ENCODE data around the gene COG3. TPM values are rescaled to one million over a fixed set of nuclear protein-coding genes. Genes with fewer than 3 reads are reported as not detected.

Gene COG3
- total RNA-seq, 4 donors from 2014 or later: 48.7 to 84.3 (median 64.0) TPM

DNA sequence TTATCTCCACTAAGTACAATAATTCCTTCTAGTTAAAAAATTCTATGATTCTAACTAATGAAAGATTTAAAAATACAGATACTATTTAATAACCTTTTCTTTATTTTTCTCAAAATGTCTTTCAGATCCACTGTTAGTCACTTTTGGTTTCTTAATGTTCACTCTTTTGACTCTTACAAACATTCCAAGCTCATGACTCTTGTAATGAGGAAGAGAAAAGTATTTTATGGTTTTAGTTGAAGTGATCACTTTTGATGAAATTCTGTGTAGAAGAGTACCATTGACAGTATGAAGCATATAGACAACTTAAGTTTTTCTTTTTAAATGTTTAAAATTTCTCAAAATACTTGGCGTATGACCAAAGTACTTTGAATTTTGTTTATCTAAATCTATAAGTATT lies 27.8 kb downstream of the COG3 start:
- DNase-seq: no peak
- Histone ChIP-seq H3K4me3 (no peak overlapping the region), H3K27ac (no peak overlapping the region), H3K27me3 (no peaks in the 10 kb centered on the region), H3K9me3 (no peaks in the 10 kb centered on the region), H3K4me1 (no peaks in the 10 kb centered on the region), H3K36me3 (peaks cover 0 to 67% (median 0%) of the 10 kb centered on the region in 3 donors)
- TF ChIP-seq POLR2A (IDR thresholded peaks at IDR 0.05): no peak

DNA sequence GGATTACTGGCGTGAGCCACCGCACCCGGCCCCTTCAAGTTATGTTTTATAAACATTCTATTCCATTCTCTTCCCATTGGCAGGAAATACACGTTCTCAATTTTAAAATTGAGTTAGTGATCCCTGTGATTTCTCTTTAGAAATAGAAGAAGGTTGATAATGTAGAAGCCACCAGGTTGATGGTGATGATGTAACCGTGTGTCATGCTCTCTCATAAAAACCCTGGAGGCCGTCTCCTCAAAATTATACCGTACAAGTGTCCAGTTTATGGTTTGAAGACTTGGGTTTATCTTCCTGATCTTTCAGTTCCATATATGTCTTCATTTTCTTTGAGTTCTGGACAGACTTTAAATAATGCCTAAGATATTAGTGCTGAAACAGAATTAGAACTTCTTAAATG lies 32.2 kb downstream of the COG3 start:
- peaks cover 0 to 80% (median 0%) of the 10 kb centered on the region in 3 donors for H3K36me3 ChIP-seq
- no peaks in the 10 kb centered on the region for H3K4me1 ChIP-seq
- H3K4me3 ChIP-seq: no peak overlapping the region
- H3K27me3 ChIP-seq: no peaks in the 10 kb centered on the region
- no peak for TF ChIP-seq POLR2A (IDR thresholded peaks at IDR 0.05)
- TF ChIP-seq, protein P1, sequence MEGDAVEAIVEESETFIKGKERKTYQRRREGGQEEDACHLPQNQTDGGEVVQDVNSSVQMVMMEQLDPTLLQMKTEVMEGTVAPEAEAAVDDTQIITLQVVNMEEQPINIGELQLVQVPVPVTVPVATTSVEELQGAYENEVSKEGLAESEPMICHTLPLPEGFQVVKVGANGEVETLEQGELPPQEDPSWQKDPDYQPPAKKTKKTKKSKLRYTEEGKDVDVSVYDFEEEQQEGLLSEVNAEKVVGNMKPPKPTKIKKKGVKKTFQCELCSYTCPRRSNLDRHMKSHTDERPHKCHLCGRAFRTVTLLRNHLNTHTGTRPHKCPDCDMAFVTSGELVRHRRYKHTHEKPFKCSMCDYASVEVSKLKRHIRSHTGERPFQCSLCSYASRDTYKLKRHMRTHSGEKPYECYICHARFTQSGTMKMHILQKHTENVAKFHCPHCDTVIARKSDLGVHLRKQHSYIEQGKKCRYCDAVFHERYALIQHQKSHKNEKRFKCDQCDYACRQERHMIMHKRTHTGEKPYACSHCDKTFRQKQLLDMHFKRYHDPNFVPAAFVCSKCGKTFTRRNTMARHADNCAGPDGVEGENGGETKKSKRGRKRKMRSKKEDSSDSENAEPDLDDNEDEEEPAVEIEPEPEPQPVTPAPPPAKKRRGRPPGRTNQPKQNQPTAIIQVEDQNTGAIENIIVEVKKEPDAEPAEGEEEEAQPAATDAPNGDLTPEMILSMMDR (IDR thresholded peaks at IDR 0.05): no peak
- DNase-seq: no peak
- no peak overlapping the region for H3K27ac ChIP-seq
- H3K9me3 ChIP-seq: no peaks in the 10 kb centered on the region

DNA sequence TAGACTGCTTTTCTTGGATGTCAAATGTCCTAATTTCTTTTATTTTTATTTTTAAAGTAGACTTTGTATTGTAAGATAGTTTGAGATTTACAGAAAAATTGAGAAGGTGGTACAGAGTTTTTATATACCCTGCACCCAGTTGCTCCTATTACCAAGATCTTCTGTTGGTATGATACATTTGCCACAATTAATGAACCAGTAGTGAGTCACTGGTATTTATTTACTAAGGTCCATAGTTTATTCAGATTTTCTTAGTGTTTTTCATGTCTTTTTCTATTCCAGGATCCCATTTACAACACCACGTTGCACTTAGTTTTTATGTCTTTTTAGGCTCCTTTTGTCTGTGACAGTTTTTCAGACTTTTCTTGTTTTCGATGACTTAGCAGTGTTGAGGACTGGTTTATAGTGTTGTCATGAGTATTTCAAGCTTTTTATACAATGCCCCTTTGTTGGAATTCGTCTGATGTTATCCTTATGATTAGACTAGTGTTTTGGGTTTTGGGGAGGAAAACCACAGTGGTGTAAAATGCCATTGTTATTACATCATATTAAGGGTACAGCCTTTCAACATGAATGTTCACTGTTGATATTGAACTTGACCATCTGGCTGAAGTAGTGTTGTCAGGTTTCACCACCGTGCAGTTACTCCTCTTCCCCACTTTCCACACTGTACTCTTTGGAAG lies 35.9 kb downstream of the COG3 start:
- Histone ChIP-seq H3K36me3 (peaks cover 0 to 76% (median 3%) of the 10 kb centered on the region in 3 donors), H3K27ac (no peak overlapping the region), H3K9me3 (no peaks in the 10 kb centered on the region), H3K4me1 (no peaks in the 10 kb centered on the region), H3K27me3 (no peaks in the 10 kb centered on the region), H3K4me3 (no peak overlapping the region)
- TF ChIP-seq POLR2A (IDR thresholded peaks at IDR 0.05): no peak
- TF ChIP-seq, protein P1 (IDR thresholded peaks at IDR 0.05): no peak
- no peak for DNase-seq

DNA sequence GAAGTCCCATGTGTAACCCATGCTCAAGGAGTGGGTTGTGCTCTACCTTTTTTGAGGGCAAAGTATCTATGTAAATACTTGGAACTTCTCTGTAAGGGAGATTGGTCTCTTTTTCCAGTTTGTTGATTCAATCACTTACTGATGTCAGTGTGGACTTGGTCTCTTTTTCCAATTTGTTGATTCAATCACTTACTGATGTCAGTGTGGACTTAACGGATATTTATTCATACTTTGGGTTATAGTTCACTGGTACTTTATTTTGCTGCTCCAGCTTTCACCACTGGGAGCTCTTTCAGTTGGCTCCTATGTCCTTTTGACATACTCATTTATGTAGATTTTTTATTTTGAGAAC lies 36.4 kb downstream of the COG3 start:
- H3K9me3 ChIP-seq: no peaks in the 10 kb centered on the region
- TF ChIP-seq, protein P1 (IDR thresholded peaks at IDR 0.05): no peak
- no peak for TF ChIP-seq POLR2A (IDR thresholded peaks at IDR 0.05)
- H3K4me1 ChIP-seq: no peaks in the 10 kb centered on the region
- no peak overlapping the region for H3K27ac ChIP-seq
- H3K27me3 ChIP-seq: no peaks in the 10 kb centered on the region
- H3K36me3 ChIP-seq: peaks cover 0 to 76% (median 3%) of the 10 kb centered on the region in 3 donors
- no peak for DNase-seq
- no peak overlapping the region for H3K4me3 ChIP-seq

DNA sequence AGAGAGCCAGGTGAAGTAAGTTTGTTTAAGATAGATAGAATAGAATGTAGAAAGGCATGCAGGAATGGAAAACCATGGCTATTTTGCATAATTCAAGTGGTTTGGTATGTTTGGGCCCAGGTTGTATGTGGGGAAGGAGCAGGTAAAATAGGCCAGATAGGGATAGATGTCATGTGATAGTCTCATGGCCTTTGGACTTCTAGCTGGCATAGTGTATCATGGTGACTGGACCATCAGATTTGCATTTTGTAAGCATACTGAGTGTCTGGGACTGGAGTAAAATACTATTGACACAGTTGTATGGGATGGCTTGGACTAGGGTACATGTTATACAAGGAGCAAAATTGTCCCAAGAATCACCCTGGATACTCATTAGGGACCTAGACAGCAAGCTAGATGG lies 38.9 kb downstream of the COG3 start:
- Histone ChIP-seq H3K4me3 (no peak overlapping the region), H3K9me3 (no peaks in the 10 kb centered on the region), H3K27ac (no peak overlapping the region), H3K36me3 (peaks cover 0 to 63% (median 6%) of the 10 kb centered on the region in 3 donors), H3K27me3 (no peaks in the 10 kb centered on the region), H3K4me1 (no peaks in the 10 kb centered on the region)
- no peak for TF ChIP-seq POLR2A (IDR thresholded peaks at IDR 0.05)
- TF ChIP-seq, protein P1 (IDR thresholded peaks at IDR 0.05): no peak
- DNase-seq: no peak

DNA sequence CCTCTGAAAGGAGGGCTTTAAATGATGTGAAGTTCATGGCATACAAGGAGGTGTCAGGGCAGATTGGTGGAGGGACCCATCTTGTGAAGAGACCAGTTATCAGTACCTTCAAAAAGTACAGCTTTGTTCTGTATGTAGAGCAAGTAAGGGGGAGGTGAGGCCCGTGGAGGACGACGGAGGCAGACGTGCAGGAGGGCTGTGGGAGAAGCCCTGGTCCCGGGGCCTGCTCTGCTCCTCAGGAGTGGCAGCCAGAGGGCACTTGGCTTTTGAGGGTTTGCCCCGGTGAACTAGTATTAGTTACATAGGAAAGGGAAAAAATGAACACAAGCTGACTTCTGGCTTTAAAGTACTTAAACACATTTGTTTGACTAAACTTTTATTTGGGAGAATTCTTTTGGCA lies 42.1 kb downstream of the COG3 start:
- H3K27me3 ChIP-seq: no peaks in the 10 kb centered on the region
- H3K4me3 ChIP-seq: no peak overlapping the region
- no peaks in the 10 kb centered on the region for H3K4me1 ChIP-seq
- H3K9me3 ChIP-seq: no peaks in the 10 kb centered on the region
- peaks cover 0 to 78% (median 6%) of the 10 kb centered on the region in 3 donors for H3K36me3 ChIP-seq
- TF ChIP-seq, protein P1 (IDR thresholded peaks at IDR 0.05): no peak
- no peak for TF ChIP-seq POLR2A (IDR thresholded peaks at IDR 0.05)
- DNase-seq: no peak
- H3K27ac ChIP-seq: no peak overlapping the region
